Activated CD8-positive, alpha-beta memory T cell treated with anti-CD3 and anti-CD28 coated beads, Interleukin-2, amount 50 U/mL, for 4 hours (primary cell): Measurements from ENCODE around the gene VPS18.

Source experiments
- DNase-seq: peaks from one replicate; pipeline ENCODE4 v3.0.0-alpha.2; 2020

Gene VPS18

GRCh38 chr15:40871749-40872617, 22.3 kb upstream of the VPS18 start:
- DNase-seq, result no peak

GRCh38 chr15:40872791-40873693, 21.2 kb upstream of the VPS18 start:
- DNase-seq, result no peak

- DNase-seq, result peak; percentile 57
Measured at GRCh38 chr15:40873694-40874561, 20.3 kb upstream of the VPS18 start, which contains the start of gene RHOV. TSS of gene RHOV (minus strand) at chr15:40874234. CDS start at chr15:40874139, 95 bp downstream.

- no peak for DNase-seq
Measured at GRCh38 chr15:40875991-40876730, 18.1 kb upstream of the VPS18 start.

GRCh38 chr15:40877694-40878093, 16.6 kb upstream of the VPS18 start:
- no peak for DNase-seq

GRCh38 chr15:40878785-40879184, 15.5 kb upstream of the VPS18 start:
- DNase-seq, result no peak

- no peak for DNase-seq
Measured at GRCh38 chr15:40879609-40880008, 14.6 kb upstream of the VPS18 start.

GRCh38 chr15:40881351-40881750, 12.9 kb upstream of the VPS18 start:
- no peak for DNase-seq

GRCh38 chr15:40886586-40886985, 7.7 kb upstream of the VPS18 start:
- no peak for DNase-seq

- DNase-seq, result no peak
Measured at GRCh38 chr15:40889112-40889511, 5.1 kb upstream of the VPS18 start.

GRCh38 chr15:40891138-40891537, 3.1 kb upstream of the VPS18 start:
- no peak for DNase-seq

GRCh38 chr15:40891810-40892446, 2.3 kb upstream of the VPS18 start:
- peak; percentile 31 for DNase-seq

GRCh38 chr15:40892447-40893012, 1.7 kb upstream of the VPS18 start:
- DNase-seq, result no peak

- no peak for DNase-seq
Measured at GRCh38 chr15:40893019-40893670, 1.1 kb upstream of the VPS18 start.

GRCh38 chr15:40894681-40895448, 615 bp downstream of the VPS18 start:
- peak; percentile 56 for DNase-seq

- DNase-seq, result no peak
Measured at GRCh38 chr15:40899536-40900207, 5.4 kb downstream of the VPS18 start.

GRCh38 chr15:40900256-40901052, 6.2 kb downstream of the VPS18 start:
- no peak for DNase-seq

- DNase-seq, result no peak
Measured at GRCh38 chr15:40901053-40901443, 6.8 kb downstream of the VPS18 start.
